HEK293 (cell line): ENCODE data around the gene IRAK3.

ENCODE experiments used
- CTCF ChIA-PET: fragments of 350-600 bp; formaldehyde crosslinking; extraction: SDS; loops from one replicate; lab custom pipeline; 2021; ENCODE audit warnings: antibody characterized with exemption; lab: Yijun Ruan, JAX
- POLR2A ChIA-PET: fragments of 300-600 bp; formaldehyde crosslinking; extraction: SDS; loops from one replicate; lab custom pipeline; 2020; ENCODE audit warnings: antibody characterized with exemption, inconsistent platforms; lab: Yijun Ruan, JAX
- H3K27ac ChIP-seq: fragments of 200-500 bp; sonication (Bioruptor generic); 2 replicates; pipeline ENCODE4 v1.5.1; 2014; ENCODE audit warnings: low read depth, low read length, control low read depth, inconsistent platforms; ENCODE audit errors: extremely low read depth
- H3K36me3 ChIP-seq, 2 experiments: fragments of 200-500 bp in 1 of 2; sonication (Bioruptor generic) in 1 of 2; 1 replicate in 1 of 2; 2 replicates in 1 of 2; pipeline ENCODE4 v1.5.1; 2014 to 2017; ENCODE audit warnings: inconsistent platforms in 2 of 2, low read length in 2 of 2; ENCODE audit not compliant: control insufficient read depth in 2 of 2, insufficient read depth in 1 of 2
- H3K4me1 ChIP-seq: fragments of 200-500 bp; sonication (Bioruptor generic); 2 replicates; pipeline ENCODE4 v1.5.1; 2014; ENCODE audit warnings: mild to moderate bottlenecking, low read length, inconsistent platforms; ENCODE audit not compliant: control insufficient read depth, insufficient read depth
- H3K4me3 ChIP-seq: 2 replicates; pipeline ENCODE4 v1.5.1; 2011; ENCODE audit warnings: low read depth, mild to moderate bottlenecking, control low read depth, low read length, moderate library complexity
- H3K9me3 ChIP-seq: fragments of 200-500 bp; sonication (Bioruptor generic); 2 replicates; pipeline ENCODE4 v1.5.1; 2014; ENCODE audit warnings: low read depth, low read length, inconsistent platforms; ENCODE audit not compliant: control insufficient read depth, insufficient read depth
- FEZF1 ChIP-seq: fragments of 450-650 bp; formaldehyde crosslinking; IDR thresholded peaks from 2 replicates; pipeline ENCODE4 v1.5.1; 2016; ENCODE audit warnings: missing biosample characterization, missing genetic modification characterization
- GLIS1 ChIP-seq: fragments of 450-650 bp; formaldehyde crosslinking; IDR thresholded peaks from 2 replicates; pipeline ENCODE4 v1.5.1; 2016; ENCODE audit warnings: missing biosample characterization, missing genetic modification characterization
- IKZF3 ChIP-seq: fragments of 450-650 bp; IDR thresholded peaks from 2 replicates; pipeline ENCODE4 v1.5.0; 2018; ENCODE audit warnings: missing biosample characterization, mild to moderate bottlenecking, missing genetic modification characterization, moderate library complexity
- SALL2 ChIP-seq: fragments of 450-650 bp; formaldehyde crosslinking; IDR thresholded peaks from 2 replicates; pipeline ENCODE4 v1.5.0; 2017; ENCODE audit warnings: missing biosample characterization, mild to moderate bottlenecking, missing genetic modification characterization, borderline replicate concordance
- ZIC2 ChIP-seq: fragments of 450-650 bp; formaldehyde crosslinking; IDR thresholded peaks from 2 replicates; pipeline ENCODE4 v1.5.1; 2016; ENCODE audit warnings: missing biosample characterization, missing genetic modification characterization
- ZNF114 ChIP-seq: fragments of 450-650 bp; formaldehyde crosslinking; IDR thresholded peaks from 2 replicates; pipeline ENCODE4 v1.5.0; 2017; ENCODE audit warnings: missing biosample characterization, missing genetic modification characterization
- ZNF19 ChIP-seq: fragments of 450-650 bp; formaldehyde crosslinking; IDR thresholded peaks from 2 replicates; pipeline ENCODE4; 2016; ENCODE audit warnings: missing biosample characterization, missing genetic modification characterization, low read depth
- ZNF211 ChIP-seq: fragments of 450-650 bp; formaldehyde crosslinking; IDR thresholded peaks from 2 replicates; pipeline ENCODE4 v1.5.1; 2016; ENCODE audit warnings: low read depth, missing biosample characterization, missing genetic modification characterization
- ZNF248 ChIP-seq: fragments of 450-650 bp; formaldehyde crosslinking; IDR thresholded peaks from 2 replicates; pipeline ENCODE4 v1.5.1; 2017; ENCODE audit warnings: missing biosample characterization, missing genetic modification characterization
- ZNF311 ChIP-seq: fragments of 450-650 bp; formaldehyde crosslinking; IDR thresholded peaks from 2 replicates; pipeline ENCODE4 v1.5.1; 2017; ENCODE audit warnings: missing biosample characterization, missing genetic modification characterization, borderline replicate concordance
- ZNF37A ChIP-seq: fragments of 450-650 bp; IDR thresholded peaks from 2 replicates; pipeline ENCODE4 v1.5.1; 2018; ENCODE audit warnings: missing biosample characterization, missing genetic modification characterization
- ZNF555 ChIP-seq: fragments of 450-650 bp; formaldehyde crosslinking; conservative IDR thresholded peaks from 2 replicates; pipeline ENCODE4 v1.5.1; 2017; ENCODE audit warnings: missing biosample characterization, mild to moderate bottlenecking, missing genetic modification characterization, inconsistent platforms
- ZNF558 ChIP-seq: fragments of 450-650 bp; formaldehyde crosslinking; IDR thresholded peaks from 2 replicates; pipeline ENCODE4 v1.5.1; 2016; ENCODE audit warnings: missing biosample characterization, missing genetic modification characterization
- ZNF621 ChIP-seq: fragments of 450-650 bp; formaldehyde crosslinking; IDR thresholded peaks from 2 replicates; pipeline ENCODE4 v1.5.1; 2017; ENCODE audit warnings: missing biosample characterization, missing genetic modification characterization
- TF ChIP-seq, protein P1 (sequence below): fragments of 450-650 bp; formaldehyde crosslinking; IDR thresholded peaks from 2 replicates; pipeline ENCODE4 v1.5.1; 2016; ENCODE audit warnings: missing biosample characterization, missing genetic modification characterization, borderline replicate concordance
- TF ChIP-seq, protein P2 (sequence below): fragments of 450-650 bp; IDR thresholded peaks from 2 replicates; pipeline ENCODE4 v1.5.1; 2018; ENCODE audit warnings: missing biosample characterization, missing genetic modification characterization
- TF ChIP-seq, protein P3 (sequence below): fragments of 450-650 bp; formaldehyde crosslinking; IDR thresholded peaks from 2 replicates; pipeline ENCODE4 v1.5.1; 2016; ENCODE audit warnings: missing biosample characterization, missing genetic modification characterization
- TF ChIP-seq, protein P4 (sequence below): fragments of 450-650 bp; formaldehyde crosslinking; IDR thresholded peaks from 2 replicates; pipeline ENCODE4 v1.5.1; 2016; ENCODE audit warnings: missing biosample characterization, missing genetic modification characterization, low read depth

Gene IRAK3

DNA sequence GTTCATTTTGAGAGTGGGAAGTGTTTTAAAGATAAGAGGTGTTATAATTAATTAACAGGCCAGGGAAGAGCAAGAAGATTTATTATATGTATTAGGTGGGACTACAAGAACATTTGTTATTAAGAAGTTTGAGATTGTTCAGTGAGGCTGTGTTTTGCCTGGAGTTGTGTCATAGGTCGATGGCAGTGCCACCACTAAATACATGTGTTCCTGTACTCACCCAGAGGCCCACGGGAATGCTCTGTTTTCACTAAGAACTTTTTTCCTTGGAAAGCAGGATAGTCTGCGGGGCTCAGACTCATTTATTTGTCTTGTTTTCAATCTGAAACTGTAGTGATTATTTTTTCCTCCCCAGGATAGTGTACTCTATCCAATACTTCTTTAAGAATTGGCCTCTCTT is 10.1 kb downstream of the IRAK3 start (continued):
- TF ChIP-seq, protein P1, sequence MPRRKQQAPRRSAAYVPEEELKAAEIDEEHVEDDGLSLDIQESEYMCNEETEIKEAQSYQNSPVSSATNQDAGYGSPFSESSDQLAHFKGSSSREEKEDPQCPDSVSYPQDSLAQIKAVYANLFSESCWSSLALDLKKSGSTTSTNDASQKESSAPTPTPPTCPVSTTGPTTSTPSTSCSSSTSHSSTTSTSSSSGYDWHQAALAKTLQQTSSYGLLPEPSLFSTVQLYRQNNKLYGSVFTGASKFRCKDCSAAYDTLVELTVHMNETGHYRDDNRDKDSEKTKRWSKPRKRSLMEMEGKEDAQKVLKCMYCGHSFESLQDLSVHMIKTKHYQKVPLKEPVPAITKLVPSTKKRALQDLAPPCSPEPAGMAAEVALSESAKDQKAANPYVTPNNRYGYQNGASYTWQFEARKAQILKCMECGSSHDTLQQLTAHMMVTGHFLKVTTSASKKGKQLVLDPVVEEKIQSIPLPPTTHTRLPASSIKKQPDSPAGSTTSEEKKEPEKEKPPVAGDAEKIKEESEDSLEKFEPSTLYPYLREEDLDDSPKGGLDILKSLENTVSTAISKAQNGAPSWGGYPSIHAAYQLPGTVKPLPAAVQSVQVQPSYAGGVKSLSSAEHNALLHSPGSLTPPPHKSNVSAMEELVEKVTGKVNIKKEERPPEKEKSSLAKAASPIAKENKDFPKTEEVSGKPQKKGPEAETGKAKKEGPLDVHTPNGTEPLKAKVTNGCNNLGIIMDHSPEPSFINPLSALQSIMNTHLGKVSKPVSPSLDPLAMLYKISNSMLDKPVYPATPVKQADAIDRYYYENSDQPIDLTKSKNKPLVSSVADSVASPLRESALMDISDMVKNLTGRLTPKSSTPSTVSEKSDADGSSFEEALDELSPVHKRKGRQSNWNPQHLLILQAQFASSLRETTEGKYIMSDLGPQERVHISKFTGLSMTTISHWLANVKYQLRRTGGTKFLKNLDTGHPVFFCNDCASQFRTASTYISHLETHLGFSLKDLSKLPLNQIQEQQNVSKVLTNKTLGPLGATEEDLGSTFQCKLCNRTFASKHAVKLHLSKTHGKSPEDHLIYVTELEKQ (tag by site-specific recombination): no peak
- TF ChIP-seq ZIC2 (tag by site-specific recombination) (no peak), ZNF555 (tag by site-specific recombination) (no peak)
- TF ChIP-seq, all 188 proteins: peak for 0

DNA sequence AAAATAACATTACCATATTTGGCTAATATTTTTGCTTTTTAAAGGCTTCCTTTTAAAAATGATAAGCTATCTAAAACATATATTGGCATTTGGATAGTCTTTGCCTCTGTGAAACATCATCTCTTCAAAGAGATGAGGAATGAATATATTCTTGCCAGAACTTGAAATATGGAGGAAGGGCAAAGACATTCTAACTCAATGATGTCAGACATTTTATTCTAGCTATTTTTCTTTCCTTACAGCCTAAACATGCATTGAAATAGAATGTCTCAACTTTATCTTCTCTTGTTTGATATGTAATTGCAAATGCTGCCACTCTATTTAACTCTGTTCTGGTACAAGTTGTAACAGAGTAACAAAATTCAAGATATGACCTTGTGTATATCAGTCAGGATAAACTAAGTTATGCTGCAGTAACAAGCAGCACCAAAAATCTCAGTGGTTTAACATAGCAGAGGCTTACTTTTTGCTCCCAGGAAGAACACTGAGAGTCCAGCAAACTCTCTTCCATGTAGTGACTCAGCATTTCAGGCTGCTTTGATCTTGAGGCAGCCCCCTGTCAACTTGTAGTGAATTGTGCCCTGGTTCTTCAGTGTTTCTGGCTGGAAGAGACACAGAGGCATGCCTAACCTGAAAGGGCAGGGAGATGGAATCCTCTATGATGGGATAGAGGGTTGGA is 11.0 kb downstream of the IRAK3 start:
- Histone ChIP-seq H3K4me3 (no peak overlapping the region), H3K36me3 (no peaks in the 10 kb centered on the region), H3K9me3 (no peaks in the 10 kb centered on the region), H3K4me1 (no peaks in the 10 kb centered on the region), H3K27ac (no peak overlapping the region)
- ChIA-PET CTCF (no interaction called here), POLR2A (no interaction called here)
- TF ChIP-seq ZIC2 (tag by site-specific recombination) (no peak), ZNF114 (tag by site-specific recombination) (no peak), ZNF37A (tag by site-specific recombination) (no peak), ZNF19 (tag by site-specific recombination) (no peak)
- TF ChIP-seq, protein P2, sequence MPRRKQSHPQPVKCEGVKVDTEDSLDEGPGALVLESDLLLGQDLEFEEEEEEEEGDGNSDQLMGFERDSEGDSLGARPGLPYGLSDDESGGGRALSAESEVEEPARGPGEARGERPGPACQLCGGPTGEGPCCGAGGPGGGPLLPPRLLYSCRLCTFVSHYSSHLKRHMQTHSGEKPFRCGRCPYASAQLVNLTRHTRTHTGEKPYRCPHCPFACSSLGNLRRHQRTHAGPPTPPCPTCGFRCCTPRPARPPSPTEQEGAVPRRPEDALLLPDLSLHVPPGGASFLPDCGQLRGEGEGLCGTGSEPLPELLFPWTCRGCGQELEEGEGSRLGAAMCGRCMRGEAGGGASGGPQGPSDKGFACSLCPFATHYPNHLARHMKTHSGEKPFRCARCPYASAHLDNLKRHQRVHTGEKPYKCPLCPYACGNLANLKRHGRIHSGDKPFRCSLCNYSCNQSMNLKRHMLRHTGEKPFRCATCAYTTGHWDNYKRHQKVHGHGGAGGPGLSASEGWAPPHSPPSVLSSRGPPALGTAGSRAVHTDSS: no peak

DNA sequence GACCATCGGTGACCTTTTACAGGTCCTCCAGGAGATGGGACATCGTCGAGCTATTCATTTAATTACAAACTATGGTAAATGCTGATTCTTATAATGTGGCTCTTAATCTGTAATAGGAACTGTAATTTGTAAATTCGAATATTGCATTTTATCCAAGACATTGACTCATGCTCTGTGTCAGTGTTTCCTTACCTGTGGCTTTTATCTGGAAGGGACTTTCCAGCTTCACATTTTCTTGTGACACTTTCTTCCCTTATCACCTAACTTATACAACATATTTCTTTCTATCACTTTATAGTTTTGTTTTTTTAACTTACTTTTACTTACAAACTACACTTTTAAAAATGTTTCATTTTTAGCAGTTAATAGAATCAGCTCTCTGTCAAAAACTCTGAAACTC is 14.8 kb downstream of the IRAK3 start:
- CTCF ChIA-PET: interaction anchor here (0.6 kb wide), 2 partner anchors 390 to 606 kb away, joined by 3 read pairs; no protein-coding TSS in a partner anchor
- H3K4me1 ChIP-seq: no peaks in the 10 kb centered on the region
- H3K9me3 ChIP-seq: no peaks in the 10 kb centered on the region
- no peaks in the 10 kb centered on the region for H3K36me3 ChIP-seq
- no peak overlapping the region for H3K4me3 ChIP-seq
- TF ChIP-seq, protein P3, sequence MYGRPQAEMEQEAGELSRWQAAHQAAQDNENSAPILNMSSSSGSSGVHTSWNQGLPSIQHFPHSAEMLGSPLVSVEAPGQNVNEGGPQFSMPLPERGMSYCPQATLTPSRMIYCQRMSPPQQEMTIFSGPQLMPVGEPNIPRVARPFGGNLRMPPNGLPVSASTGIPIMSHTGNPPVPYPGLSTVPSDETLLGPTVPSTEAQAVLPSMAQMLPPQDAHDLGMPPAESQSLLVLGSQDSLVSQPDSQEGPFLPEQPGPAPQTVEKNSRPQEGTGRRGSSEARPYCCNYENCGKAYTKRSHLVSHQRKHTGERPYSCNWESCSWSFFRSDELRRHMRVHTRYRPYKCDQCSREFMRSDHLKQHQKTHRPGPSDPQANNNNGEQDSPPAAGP (tag by site-specific recombination): no peak
- TF ChIP-seq ZNF311 (no peak), ZNF621 (tag by site-specific recombination) (no peak), IKZF3 (tag by site-specific recombination) (no peak)
- no peak overlapping the region for H3K27ac ChIP-seq
- POLR2A ChIA-PET: no interaction called here

DNA sequence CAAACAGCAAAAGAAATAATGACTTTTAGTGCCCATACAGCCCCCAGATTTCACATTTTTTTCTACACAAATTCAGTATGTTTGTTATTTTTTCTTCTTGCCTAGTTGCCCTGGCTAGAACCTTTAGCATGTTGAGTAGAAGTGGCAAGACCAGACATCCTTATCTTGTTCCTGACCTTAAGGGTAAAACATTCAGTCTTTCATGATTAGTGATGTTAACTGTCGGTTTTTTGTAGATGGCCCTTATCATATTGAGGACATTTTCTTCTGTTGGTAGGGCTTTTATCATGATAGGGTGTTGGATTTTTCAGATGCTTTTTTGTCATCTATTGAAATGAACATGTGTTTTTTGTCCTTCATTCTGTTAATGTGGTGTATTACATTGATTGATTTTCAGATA is 17.1 kb downstream of the IRAK3 start:
- H3K36me3 ChIP-seq: no peaks in the 10 kb centered on the region
- no peak overlapping the region for H3K4me3 ChIP-seq
- H3K27ac ChIP-seq: no peak overlapping the region
- POLR2A ChIA-PET: no interaction called here
- no peaks in the 10 kb centered on the region for H3K4me1 ChIP-seq
- TF ChIP-seq FEZF1 (no peak), ZNF211 (tag by site-specific recombination) (no peak), SALL2 (tag by site-specific recombination) (no peak), ZNF248 (tag by site-specific recombination) (no peak), ZNF558 (no peak), GLIS1 (tag by site-specific recombination) (no peak)
- TF ChIP-seq, protein P4, sequence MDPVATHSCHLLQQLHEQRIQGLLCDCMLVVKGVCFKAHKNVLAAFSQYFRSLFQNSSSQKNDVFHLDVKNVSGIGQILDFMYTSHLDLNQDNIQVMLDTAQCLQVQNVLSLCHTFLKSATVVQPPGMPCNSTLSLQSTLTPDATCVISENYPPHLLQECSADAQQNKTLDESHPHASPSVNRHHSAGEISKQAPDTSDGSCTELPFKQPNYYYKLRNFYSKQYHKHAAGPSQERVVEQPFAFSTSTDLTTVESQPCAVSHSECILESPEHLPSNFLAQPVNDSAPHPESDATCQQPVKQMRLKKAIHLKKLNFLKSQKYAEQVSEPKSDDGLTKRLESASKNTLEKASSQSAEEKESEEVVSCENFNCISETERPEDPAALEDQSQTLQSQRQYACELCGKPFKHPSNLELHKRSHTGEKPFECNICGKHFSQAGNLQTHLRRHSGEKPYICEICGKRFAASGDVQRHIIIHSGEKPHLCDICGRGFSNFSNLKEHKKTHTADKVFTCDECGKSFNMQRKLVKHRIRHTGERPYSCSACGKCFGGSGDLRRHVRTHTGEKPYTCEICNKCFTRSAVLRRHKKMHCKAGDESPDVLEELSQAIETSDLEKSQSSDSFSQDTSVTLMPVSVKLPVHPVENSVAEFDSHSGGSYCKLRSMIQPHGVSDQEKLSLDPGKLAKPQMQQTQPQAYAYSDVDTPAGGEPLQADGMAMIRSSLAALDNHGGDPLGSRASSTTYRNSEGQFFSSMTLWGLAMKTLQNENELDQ (tag by site-specific recombination): no peak
- CTCF ChIA-PET: no interaction called here
- no peaks in the 10 kb centered on the region for H3K9me3 ChIP-seq
